NOMO-1 (cell line): ENCODE results near the gene IP6K3.

Experiments used
- DNase-seq, 2 experiments: peaks; one replicate each; lab custom pipeline; 2025; ENCODE audit not compliant: unreplicated experiment in 2 of 2; lab: John Stamatoyannopoulos, UW

Gene IP6K3

GRCh38 chr6:33778444-33779121, 31.9 kb upstream of the IP6K3 start:
- DNase-seq = no peak

- DNase-seq = no peak
These were observed 31.0 kb upstream of the IP6K3 start for GRCh38 chr6:33777398-33778388.

GRCh38 chr6:33776764-33777163, 30.1 kb upstream of the IP6K3 start:
- DNase-seq = no peak

- DNase-seq = no peak
These were observed 29.5 kb upstream of the IP6K3 start for GRCh38 chr6:33776186-33776585.

- no peak for DNase-seq
These were observed 28.1 kb upstream of the IP6K3 start for GRCh38 chr6:33774774-33775173.

- no peak for DNase-seq
These were observed 26.3 kb upstream of the IP6K3 start for GRCh38 chr6:33772902-33773472.

- no peak for DNase-seq
These were observed 25.6 kb upstream of the IP6K3 start for GRCh38 chr6:33772082-33772830.

GRCh38 chr6:33771146-33772081, 24.7 kb upstream of the IP6K3 start:
- peak; percentile 55 to 67 for DNase-seq

GRCh38 chr6:33770833-33771145, 24.1 kb upstream of the IP6K3 start:
- no peak for DNase-seq

GRCh38 chr6:33770124-33770832, 23.6 kb upstream of the IP6K3 start:
- DNase-seq = no peak

GRCh38 chr6:33769248-33769821, 22.6 kb upstream of the IP6K3 start:
- DNase-seq = no peak

GRCh38 chr6:33768644-33769120, 22.0 kb upstream of the IP6K3 start:
- DNase-seq = peak; percentile 35 to 38

- DNase-seq = no peak
These were observed 20.5 kb upstream of the IP6K3 start for GRCh38 chr6:33766921-33767907.

GRCh38 chr6:33765368-33765767, 18.7 kb upstream of the IP6K3 start:
- DNase-seq = no peak

GRCh38 chr6:33764036-33764435, 17.3 kb upstream of the IP6K3 start:
- DNase-seq = no peak

- no peak for DNase-seq
These were observed 16.8 kb upstream of the IP6K3 start for GRCh38 chr6:33763483-33763882.

- DNase-seq = no peak
These were observed 16.0 kb upstream of the IP6K3 start for GRCh38 chr6:33762713-33763112.
